GM12801 (cell line): Measurements from ENCODE around the gene SOX8.

Experiments
- CTCF ChIP-seq: IDR thresholded peaks from one replicate; pipeline ENCODE4 v1.5.1; 2011; ENCODE audit warnings: control low read depth; ENCODE audit not compliant: insufficient read length; ENCODE audit errors: extremely low read depth

Gene SOX8

DNA sequence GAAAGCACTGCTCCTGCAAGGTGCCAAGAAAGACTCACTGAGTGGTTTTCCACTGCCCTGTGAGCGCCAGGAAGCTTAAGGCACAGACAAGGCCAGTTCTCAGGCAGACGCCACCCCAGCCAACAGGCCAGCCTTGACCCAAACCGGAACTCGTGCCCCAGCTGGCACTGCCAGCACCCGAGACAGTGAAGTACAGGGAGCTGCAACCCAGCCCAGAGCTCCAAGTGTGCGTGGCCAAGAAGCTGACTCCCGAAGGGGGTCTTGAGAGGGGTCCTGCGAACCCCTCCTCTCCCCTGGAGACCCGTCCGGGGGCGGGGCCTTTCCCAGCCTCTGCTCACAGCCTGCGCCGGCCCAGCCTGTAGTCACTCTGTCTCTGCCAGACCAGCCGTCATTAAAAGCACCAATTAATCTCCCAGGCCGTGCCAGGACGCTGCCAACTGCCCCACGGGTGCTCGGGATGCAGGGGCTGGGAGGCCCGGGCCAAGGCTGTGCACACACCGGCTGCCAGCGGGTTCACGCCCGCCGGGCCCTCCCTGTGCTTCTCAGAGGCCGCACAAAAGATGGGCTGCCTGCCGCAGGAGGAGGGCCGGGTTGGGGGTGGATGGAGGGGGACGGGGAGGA lies 4.4 kb upstream of the SOX8 start:
- no peak for TF ChIP-seq CTCF

DNA sequence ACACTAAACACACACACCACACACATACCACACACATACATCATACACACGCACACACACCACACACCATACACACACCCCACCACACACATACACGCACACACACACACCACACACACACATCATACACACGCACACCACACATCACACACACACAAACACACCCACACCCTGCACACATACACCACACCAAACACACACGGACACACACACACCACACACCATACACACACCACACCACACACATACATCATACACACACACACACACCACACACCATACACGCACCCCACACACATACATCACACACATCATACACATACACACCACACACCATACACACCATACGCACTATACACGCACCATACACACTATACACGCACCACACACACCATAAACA lies 3.7 kb upstream of the SOX8 start:
- no peak for TF ChIP-seq CTCF

DNA sequence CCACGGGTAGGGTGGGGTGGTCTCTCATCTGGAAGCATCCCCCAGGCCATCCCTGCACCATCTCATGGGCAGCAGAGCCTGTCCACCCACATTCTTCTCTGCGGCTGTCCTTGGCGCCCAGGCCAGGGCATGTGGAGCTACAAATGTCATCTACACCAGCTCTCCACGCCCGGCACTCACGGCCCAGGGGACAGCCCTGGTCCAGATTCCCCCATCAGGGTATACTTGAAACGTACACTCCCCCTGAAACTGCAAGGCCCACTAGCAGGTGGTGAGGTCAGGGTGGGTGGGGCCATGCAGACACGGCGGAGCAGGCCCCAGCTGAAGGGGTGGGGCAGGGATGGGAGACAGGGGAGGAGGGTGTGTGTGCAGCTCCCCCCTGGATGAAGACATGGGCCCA lies 3.2 kb upstream of the SOX8 start:
- TF ChIP-seq CTCF, result no peak

DNA sequence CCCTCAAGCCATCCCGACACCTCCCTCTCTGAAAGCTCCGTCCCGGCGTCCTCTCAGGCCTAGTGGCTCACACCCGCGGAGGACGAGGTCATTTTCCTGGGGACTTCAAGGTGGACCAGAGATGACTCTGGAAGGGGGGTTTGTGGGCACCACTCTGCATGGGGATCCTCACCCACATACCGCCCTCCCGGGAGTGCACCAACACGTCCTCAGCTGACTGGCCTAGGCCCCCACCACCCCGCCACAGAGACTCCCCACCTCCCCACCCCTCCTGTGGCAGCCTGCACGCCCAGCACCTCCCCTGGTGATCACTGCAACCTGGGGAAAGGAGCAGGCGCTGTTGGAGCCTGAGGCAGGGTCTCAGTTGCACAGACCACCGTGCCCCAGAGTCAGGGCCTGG lies 2.4 kb upstream of the SOX8 start:
- TF ChIP-seq CTCF, result no peak

DNA sequence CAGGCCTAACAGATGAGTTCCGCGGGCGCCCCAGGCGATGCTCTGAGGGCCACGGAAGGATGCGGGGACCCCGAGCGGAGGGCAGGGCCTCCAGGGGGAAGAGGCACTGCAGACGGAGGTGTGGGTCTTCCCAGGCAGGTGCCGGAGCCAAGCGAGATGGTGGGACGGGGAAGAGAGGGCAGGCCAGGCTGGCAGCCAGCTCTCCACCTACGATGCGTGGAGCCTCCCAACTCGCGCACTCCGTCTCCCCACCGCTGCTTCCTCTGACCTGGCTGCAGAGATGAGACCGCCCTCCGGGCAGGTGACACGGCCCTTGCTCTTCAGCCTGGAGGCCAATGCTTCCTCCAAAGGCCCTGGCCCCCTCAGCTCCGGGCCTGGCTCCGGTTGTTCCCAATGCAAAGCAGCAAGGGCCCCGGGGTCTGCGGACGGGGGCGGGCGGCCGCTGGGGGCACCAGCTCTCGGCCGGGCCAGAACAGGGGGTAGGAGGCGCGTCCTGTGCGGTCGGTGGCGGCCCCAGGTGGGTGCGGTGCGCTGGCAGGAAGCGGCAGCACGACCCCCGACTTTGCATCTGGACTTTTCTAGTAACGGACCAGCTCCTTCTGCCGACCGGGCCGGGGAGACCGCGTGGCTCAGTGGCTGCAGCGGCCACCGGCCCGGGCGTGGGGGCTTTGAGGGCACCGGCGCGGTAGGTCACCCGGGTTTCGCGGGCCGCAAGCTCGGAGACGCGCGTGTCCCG lies 1.5 kb upstream of the SOX8 start:
- TF ChIP-seq CTCF, result no peak

DNA sequence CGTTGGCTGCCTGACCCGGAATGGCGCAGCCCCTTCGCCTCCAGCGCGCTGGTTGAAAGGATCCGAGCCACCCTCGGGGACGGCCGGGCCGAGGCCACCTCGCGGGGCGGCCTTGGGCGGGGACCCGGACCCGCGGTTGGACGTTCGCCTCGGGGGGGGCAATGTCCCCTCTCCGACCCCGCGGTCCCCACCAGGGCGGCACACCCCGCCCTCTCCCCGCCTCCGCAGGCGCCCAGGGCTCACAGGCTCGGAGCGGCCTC lies 1.0 kb upstream of the SOX8 start:
- no peak for TF ChIP-seq CTCF

DNA sequence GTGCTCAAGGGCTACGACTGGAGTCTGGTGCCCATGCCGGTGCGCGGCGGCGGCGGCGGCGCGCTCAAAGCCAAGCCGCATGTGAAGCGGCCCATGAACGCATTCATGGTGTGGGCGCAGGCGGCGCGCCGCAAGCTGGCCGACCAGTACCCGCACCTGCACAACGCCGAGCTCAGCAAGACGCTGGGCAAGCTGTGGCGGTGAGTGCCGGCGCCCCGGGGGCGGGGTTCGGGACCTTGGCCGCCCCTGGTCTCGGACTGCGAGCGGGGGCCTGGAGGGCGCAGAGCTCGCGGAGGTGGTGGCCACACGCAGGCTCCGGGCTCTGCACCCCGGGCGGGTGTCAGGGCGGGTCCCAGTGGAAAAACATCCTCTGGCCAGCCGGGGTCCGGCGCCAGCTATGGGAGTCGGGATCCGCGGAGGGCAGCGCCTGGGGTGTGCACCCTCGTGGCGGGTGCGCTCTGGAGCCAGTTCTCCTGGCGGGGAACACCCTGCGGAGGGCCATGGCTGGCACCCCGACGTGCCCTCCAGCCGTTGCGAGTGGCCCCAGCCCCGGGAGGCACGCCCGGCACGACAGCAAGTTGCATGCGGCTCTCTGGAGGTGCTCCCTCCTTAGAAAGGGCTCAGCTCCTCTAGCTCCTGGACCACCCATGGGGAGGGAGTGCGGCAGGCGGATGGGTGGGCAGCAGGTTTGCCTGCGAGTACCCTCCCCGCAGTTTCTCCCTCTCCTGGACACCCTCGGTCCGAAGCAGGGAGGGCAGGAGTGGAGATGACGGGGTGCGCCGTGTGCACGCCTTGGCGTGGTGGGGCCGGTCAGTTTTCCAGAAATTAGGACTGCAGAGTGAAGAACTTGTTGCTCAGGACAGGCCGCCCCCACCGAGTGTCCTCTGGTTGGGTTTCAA lies 824 bp downstream of the SOX8 start:
- no peak for TF ChIP-seq CTCF
